ENCODE results near the gene AAK1. TPM values are rescaled to one million over a fixed set of nuclear protein-coding genes. Genes with fewer than 3 reads are reported as not detected.

The AAK1 gene
- polyA plus RNA-seq, 1 of the 3 experiments (the other 2 are of a cell fraction) = 13.4 TPM

DNA sequence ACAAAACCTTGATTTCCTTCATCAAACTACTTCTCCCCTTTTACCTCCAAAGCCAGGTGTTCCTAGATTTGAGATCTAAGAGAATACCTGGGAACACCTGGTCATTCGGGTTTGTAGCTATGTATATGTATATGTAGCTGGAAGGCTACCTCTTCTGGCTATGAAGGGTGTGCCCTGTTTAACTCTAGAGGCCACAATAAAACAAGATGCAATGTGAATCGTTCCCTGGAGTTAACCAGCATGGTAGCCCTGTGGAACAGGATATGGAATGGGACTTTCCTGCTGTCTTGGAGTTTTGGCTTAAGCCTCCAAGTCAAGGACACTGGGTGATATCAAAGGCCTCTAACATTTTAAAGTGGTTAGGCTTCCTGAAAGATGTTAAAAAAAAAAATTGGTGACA is 188.6 kb downstream of the AAK1 start:
- ChIA-PET POLR2A (no interaction called here), CTCF (interaction anchor here (0.9 to 1.5 kb wide), 3 partner anchors 18 to 65 kb away, joined by 3 to 4 read pairs (median 3); partner anchors contain the start of gene NFU1)
- TF ChIP-seq, protein P1, sequence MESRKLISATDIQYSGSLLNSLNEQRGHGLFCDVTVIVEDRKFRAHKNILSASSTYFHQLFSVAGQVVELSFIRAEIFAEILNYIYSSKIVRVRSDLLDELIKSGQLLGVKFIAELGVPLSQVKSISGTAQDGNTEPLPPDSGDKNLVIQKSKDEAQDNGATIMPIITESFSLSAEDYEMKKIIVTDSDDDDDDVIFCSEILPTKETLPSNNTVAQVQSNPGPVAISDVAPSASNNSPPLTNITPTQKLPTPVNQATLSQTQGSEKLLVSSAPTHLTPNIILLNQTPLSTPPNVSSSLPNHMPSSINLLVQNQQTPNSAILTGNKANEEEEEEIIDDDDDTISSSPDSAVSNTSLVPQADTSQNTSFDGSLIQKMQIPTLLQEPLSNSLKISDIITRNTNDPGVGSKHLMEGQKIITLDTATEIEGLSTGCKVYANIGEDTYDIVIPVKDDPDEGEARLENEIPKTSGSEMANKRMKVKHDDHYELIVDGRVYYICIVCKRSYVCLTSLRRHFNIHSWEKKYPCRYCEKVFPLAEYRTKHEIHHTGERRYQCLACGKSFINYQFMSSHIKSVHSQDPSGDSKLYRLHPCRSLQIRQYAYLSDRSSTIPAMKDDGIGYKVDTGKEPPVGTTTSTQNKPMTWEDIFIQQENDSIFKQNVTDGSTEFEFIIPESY (IDR thresholded peaks at IDR 0.05; ENCODE audit: borderline replicate concordance, low read depth) = no peak
- no peak for TF ChIP-seq POLR2AphosphoS5 (IDR thresholded peaks at IDR 0.05; ENCODE audit: low read depth, low read length)
- no peak for TF ChIP-seq MAX (IDR thresholded peaks at IDR 0.05; ENCODE audit: low read depth)
- TF ChIP-seq ELF1 (IDR thresholded peaks at IDR 0.05) = no peak
- no peak for TF ChIP-seq FOXM1 (IDR thresholded peaks at IDR 0.05; ENCODE audit: low read depth)
- TF ChIP-seq RAD21 (IDR thresholded peaks at IDR 0.05; ENCODE audit: low read length) = no peak
- TF ChIP-seq GATA2 (CRISPR knock-in tag; IDR thresholded peaks at IDR 0.05) = no peak
- TF ChIP-seq JUND (IDR thresholded peaks at IDR 0.05) = no peak
- TF ChIP-seq, protein P2, sequence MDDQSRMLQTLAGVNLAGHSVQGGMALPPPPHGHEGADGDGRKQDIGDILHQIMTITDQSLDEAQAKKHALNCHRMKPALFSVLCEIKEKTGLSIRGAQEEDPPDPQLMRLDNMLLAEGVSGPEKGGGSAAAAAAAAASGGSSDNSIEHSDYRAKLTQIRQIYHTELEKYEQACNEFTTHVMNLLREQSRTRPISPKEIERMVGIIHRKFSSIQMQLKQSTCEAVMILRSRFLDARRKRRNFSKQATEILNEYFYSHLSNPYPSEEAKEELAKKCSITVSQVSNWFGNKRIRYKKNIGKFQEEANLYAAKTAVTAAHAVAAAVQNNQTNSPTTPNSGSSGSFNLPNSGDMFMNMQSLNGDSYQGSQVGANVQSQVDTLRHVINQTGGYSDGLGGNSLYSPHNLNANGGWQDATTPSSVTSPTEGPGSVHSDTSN (IDR thresholded peaks at IDR 0.05) = no peak
- no peak for TF ChIP-seq SIN3A (IDR thresholded peaks at IDR 0.05; ENCODE audit: borderline replicate concordance, low read depth, low read length)
- TF ChIP-seq MEF2A (IDR thresholded peaks at IDR 0.05; ENCODE audit: borderline replicate concordance, low read depth) = no peak
- Histone ChIP-seq H2AFZ (ENCODE audit: low read depth) (no peak overlapping the region), H3K9ac (no peak overlapping the region), H3K9me3 (no peaks in the 10 kb centered on the region), H3K4me3 (ENCODE audit: low read depth in 2 of 2, low read length in 1 of 2) (no peak overlapping the region), H3K79me2 (ENCODE audit: insufficient read depth) (no peaks in the 10 kb centered on the region), H3K9me2 (no peaks in the 10 kb centered on the region), H3K27me3 (ENCODE audit: insufficient read depth) (no peaks in the 10 kb centered on the region), H3F3A (replicated peaks; ENCODE audit: insufficient read depth) (no peaks in the 10 kb centered on the region), H3K4me2 (no peak overlapping the region), H3K27ac (ENCODE audit: low read depth in 2 of 2, low read length in 1 of 2) (no peak overlapping the region), H3K4me1 (ENCODE audit: control insufficient read depth in 1 of 2, insufficient read depth in 2 of 2, low read depth in 1 of 2, low read length in 1 of 2) (peaks cover 0 to 10% of the 10 kb centered on the region in 2 experiments; a peak in 2 of 4 replicates), H3K36me3 (replicated peaks in 1 of 2; ENCODE audit: control insufficient read depth in 1 of 2, insufficient read depth in 2 of 2, low read length in 1 of 2) (no peaks in the 10 kb centered on the region), H4K20me1 (ENCODE audit: insufficient read depth) (no peaks in the 10 kb centered on the region)
- 86% methylated on average over 2 of the region's 2 CpGs for WGBS (ENCODE audit: low lambda C conversion rate)
- DNase-seq = no peak

GRCh38 chr2:69453475-69454129 is 189.9 kb downstream of the AAK1 start:
- no peaks in the 10 kb centered on the region for H3F3A ChIP-seq (replicated peaks; ENCODE audit: insufficient read depth)
- DNase-seq = peak; percentile 33
- no peak overlapping the region for H2AFZ ChIP-seq (ENCODE audit: low read depth)
- no peaks in the 10 kb centered on the region for H3K9me3 ChIP-seq
- WGBS (ENCODE audit: low lambda C conversion rate) = 25% methylated on average over 4 of the region's 4 CpGs
- ChIA-PET CTCF (interaction anchor here (0.9 to 3.0 kb wide), 4 partner anchors 16 to 112 kb away, joined by 3 to 8 read pairs (median 4); partner anchors contain the start of gene NFU1), POLR2A (interaction anchor here (1.1 to 1.2 kb wide), 2 partner anchors 16 to 48 kb away, joined by 3 to 5 read pairs; partner anchors contain the start of gene NFU1)
- H3K4me1 ChIP-seq (ENCODE audit: control insufficient read depth in 1 of 2, insufficient read depth in 2 of 2, low read depth in 1 of 2, low read length in 1 of 2) = peaks cover 0 to 10% of the 10 kb centered on the region in 2 experiments; a peak in 2 of 4 replicates
- H3K27me3 ChIP-seq (ENCODE audit: insufficient read depth) = no peaks in the 10 kb centered on the region
- no peak overlapping the region for H3K9ac ChIP-seq
- no peak overlapping the region for H3K4me2 ChIP-seq
- no peaks in the 10 kb centered on the region for H3K9me2 ChIP-seq
- no peak overlapping the region for H3K4me3 ChIP-seq (ENCODE audit: low read depth in 2 of 2, low read length in 1 of 2)
- TF ChIP-seq CHD2 (IDR thresholded peaks at IDR 0.05; ENCODE audit: low read length, partially characterized antibody) (peak; percentile 48), RCOR1 (IDR thresholded peaks at IDR 0.05; ENCODE audit: low read length) (peak; percentile 27; the same call in 1 of the 2 replicates), YY1 (IDR thresholded peaks at IDR 0.05; ENCODE audit: low read depth) (no peak), SMC3 (IDR thresholded peaks at IDR 0.05; ENCODE audit: low read depth, low read length) (no peak), ELF1 (IDR thresholded peaks at IDR 0.05) (no peak), EZH2phosphoT487 (IDR thresholded peaks at IDR 0.05; ENCODE audit: borderline replicate concordance, low read depth) (no peak), MXI1 (IDR thresholded peaks at IDR 0.05; ENCODE audit: low read depth, low read length) (peak; percentile 52; the same call in 1 of the 2 replicates), FOSL2 (IDR thresholded peaks at IDR 0.05; ENCODE audit: borderline replicate concordance, low read depth) (no peak), EP300 (IDR thresholded peaks at IDR 0.05; ENCODE audit: borderline replicate concordance in 1 of 2, low read depth in 1 of 2, low read length in 1 of 2) (peak in 1 of 2 experiments; percentile 64; a peak in 1 of 4 replicates)
- no peaks in the 10 kb centered on the region for H3K79me2 ChIP-seq (ENCODE audit: insufficient read depth)
- no peaks in the 10 kb centered on the region for H3K36me3 ChIP-seq (replicated peaks in 1 of 2; ENCODE audit: control insufficient read depth in 1 of 2, insufficient read depth in 2 of 2, low read length in 1 of 2)
- H4K20me1 ChIP-seq (ENCODE audit: insufficient read depth) = no peaks in the 10 kb centered on the region
- H3K27ac ChIP-seq (ENCODE audit: low read depth in 2 of 2, low read length in 1 of 2) = peak overlapping the region in 1 of 2 experiments; percentile 70; a peak in 2 of 4 replicates
